ENCODE measurements around the gene HEXD.
"Not testable (repeated sequence)": the region's sequence is repeated elsewhere in the genome, so short reads cannot be mapped to it uniquely, and the experiment has no call there.

HEXD gene

DNA sequence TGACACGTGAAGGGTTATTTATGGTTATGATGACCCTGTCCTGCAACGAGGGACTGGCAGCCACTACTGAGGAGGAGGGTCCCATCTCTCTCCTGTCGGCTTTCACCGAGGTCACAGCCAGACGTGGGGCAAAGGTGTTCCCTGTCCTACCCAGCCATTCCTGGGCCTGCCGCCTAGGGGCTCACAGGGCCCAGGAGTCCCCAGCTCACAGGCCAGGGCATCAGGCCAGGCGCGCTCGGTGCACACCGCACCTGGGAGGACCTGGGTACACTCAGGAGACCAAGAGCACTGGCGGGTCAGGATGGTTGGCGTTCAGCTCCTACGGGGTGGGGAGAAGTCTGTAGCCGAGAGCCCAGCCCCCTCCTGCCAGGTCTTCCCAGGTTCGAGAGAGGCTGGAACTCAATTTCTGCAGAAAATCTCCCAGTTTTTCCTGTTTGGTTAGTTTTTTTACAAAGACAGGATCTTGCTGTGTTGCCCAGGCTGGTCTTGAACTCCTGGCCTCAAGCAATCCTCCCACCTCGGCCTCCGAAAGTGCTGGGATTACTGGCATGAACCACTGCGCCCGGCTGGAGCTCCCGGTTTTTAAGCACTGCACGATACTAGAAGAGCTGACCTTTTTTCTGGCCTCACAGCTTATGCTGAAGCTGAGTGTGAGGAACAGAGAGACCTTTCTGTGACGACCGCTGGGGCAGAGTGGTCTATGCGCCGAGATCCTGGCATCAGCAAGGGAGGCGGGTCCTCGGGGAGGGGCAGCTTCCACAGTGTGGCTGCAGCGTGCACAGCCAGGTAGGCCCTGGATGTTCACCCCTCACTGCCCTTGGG lies 24.7 kb downstream of the HEXD start:
- no peak for DNase-seq

- DNase-seq: no peak
These were observed 25.5 kb downstream of the HEXD start for GRCh38 chr17:82443465-82444283.

DNA sequence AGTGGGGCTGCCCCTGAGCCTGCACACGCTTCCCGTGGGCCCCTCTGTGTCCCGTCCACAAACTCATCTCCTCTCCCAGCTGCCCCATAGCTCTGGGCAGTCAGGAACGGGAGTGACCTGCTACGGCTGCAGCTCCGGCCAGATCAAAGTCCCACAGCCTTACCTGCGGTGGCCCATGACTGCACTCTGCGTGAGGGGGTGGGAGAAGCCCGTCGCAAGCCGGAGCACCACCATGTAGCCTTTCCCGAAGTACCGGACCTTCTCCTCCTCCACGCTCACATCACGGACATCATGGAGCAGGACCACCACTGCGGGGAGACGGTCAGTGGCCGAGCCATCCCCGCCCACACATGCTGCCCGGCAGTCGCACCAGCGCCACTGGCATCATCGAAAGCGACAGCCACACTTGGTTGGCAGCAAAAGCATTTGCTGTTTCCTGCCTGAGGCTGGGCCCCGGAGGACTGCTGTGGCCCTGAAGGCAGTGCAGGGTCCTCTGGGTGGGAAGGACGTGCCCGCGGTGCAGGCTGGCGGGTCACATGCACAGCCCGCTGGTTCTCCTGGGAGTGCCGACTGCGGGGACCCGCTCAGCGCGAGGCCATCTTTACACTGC lies 26.2 kb downstream of the HEXD start:
- no peak for DNase-seq

DNA sequence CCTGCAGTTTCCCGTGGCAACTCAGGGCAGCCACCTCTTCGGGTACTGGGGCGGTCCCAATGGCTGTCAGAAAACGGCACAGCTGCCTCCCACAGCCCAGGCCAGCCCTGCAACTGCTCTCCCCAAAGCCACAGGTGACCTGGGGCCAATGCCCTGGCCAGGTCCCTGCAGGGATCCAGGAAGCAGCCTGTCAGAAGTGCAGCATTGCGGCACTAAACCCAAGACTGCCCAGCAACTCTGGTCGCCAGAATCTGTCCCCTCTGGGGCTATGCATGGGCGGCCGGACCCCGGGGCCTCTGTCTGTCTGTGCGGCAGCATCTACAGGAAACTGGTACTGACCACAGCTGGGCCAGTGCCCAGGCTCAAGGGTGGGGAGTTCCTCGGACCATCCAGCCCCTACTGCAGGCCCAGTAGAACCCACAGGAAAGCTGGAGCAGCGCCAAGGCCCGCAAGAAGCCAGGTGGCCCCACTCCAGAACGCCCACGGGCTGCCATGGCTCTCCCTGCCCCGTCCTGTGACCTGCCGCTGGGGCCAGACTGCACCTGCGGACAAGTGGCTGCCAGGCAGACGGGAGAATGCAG lies 26.9 kb downstream of the HEXD start:
- DNase-seq: no peak

GRCh38 chr17:82445542-82445941 lies 27.4 kb downstream of the HEXD start:
- no peak for DNase-seq

DNA sequence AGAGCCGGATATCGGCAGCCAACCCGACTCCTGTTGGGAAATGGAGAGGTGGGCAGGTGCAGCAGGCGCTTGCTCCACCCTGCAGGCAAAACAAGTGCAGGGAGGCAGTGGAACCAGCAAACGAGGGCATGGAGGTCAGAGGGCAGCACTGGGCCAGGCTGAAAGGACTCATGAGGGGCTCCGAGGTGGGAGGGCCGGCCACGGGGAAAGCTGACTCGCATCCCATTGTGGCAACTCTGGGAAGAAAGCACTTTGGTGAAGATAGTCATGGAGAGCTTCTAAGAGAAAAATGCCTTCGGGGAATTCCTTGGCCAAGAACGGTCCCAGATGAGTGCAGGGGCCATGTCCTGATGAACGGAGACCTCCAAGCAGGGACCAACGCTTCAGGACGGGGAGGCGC lies 28.0 kb downstream of the HEXD start:
- no peak for DNase-seq

DNA sequence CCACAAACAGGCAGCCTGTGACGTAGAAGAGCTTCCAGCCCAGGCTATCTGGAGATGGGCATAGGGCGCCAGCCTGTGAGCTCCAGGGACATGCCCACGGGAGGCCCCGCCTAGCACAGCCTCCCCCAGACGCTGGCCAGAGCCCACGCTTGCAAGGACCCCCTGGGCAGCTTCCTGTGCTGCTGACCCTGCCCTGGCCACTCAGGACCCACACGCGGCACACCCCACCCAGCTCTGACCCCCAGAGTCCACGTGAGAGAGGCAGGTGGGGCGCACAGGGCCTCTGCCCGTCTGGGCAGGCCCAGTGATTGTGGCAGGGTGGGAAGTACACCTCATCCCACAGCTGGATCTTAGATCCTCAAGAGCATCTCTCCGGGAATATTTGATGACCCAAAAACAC lies 28.5 kb downstream of the HEXD start:
- DNase-seq: no peak

DNA sequence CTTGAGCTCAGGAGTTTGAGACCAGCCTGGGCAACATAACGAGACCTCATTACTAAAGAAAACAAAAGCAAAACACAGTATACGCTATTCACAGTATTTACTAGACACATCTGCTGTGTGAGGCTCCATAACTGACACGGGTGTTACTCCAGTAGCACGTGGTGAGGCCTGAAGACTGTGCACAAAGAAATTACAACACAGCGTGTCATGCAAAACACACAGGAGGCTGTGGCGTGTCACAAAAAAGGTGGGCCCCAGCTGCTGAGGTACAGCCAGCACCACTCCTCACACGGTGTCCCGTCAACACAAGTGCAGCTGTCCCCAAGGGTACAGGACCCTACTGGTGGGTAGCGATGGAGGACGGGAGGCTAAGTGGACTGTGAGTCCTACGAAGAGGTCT lies 29.7 kb downstream of the HEXD start:
- DNase-seq: no peak

DNA sequence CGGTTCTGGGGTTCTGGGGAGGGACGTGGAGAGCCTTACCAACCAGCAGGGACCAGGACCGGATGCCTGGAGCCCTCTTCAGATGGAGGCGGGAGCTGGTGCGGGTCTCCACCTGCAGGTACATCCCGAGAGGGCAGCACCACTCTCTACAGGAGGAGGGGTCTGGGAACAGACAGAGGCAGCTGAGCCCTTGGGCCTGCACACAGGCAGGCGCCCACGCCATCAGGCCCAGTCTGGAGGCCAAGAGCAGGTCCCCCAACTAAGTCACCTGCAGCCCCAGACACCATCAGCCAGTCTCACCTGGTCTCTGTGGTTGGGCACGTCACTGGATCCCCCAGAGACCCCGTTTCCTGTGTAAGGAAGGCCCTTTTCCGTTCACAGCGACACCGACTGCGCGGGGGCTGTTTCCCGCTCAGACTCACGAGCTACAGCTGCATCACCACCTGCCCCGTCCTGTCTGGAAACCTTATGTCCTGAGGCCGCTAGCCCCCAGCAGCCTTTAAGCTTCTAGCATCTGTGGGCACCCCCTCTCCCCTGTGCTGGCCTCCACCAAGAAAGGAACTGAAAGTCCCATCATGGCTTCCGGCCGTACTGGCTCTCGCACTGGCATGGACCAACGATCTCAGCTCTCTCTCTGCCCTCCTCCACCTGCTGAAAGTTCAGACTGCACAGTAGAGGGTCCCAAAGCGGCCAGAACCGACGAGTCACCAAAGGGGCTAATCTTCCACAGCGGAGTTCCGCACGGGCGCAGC lies 31.2 kb downstream of the HEXD start:
- DNase-seq: no peak

- no peak for DNase-seq
These were observed 31.8 kb downstream of the HEXD start for GRCh38 chr17:82449883-82450356.

DNA sequence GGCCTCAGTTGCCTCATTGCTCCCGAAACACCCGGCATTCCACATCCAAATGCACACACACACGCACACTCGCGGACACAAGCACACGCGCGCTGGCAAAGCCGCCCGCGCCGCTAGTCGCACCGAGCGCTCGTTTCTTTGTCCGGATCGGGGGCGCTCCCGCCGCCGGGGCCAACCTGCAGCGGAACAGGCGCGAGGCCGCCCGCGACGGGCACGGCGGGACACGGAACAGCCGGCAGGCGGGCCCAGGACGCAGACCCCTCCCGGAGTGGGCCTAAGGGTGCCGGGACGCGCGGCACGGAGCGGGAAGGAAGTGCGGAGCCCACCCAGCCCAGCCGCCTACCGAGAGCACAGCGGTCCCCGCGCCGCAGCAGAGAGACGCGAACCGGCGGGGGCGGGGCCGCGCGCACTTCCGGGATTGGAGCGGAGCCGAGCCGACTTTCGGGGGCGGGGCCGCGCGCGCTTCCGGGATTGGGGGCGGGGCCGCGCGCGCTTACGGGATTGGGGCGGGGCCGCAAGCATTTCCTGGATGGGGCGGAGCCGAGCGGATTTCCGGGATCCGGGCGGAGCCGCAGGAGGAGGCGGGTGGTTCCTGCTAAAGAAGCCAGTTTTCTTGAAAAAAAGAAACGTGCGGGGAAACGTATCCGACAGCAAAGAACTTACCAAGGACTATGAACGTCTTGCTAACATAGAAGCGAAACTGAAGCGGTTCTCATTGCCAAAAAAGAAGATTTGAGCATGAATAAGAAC lies 32.4 kb downstream of the HEXD start, which contains the start of gene CYBC1:
TSS of gene CYBC1 (minus strand) at position 396 of the 750 bp plus-strand sequence. CDS start 1,498 bp downstream, outside the sequence.
- peak; percentile 92 for DNase-seq

GRCh38 chr17:82452162-82452561 lies 34.0 kb downstream of the HEXD start:
- no peak for DNase-seq

- DNase-seq: not testable (repeated sequence)
These were observed 35.0 kb downstream of the HEXD start for GRCh38 chr17:82453151-82453550.

GRCh38 chr17:82453706-82454105 lies 35.6 kb downstream of the HEXD start:
- not testable (repeated sequence) for DNase-seq

DNA sequence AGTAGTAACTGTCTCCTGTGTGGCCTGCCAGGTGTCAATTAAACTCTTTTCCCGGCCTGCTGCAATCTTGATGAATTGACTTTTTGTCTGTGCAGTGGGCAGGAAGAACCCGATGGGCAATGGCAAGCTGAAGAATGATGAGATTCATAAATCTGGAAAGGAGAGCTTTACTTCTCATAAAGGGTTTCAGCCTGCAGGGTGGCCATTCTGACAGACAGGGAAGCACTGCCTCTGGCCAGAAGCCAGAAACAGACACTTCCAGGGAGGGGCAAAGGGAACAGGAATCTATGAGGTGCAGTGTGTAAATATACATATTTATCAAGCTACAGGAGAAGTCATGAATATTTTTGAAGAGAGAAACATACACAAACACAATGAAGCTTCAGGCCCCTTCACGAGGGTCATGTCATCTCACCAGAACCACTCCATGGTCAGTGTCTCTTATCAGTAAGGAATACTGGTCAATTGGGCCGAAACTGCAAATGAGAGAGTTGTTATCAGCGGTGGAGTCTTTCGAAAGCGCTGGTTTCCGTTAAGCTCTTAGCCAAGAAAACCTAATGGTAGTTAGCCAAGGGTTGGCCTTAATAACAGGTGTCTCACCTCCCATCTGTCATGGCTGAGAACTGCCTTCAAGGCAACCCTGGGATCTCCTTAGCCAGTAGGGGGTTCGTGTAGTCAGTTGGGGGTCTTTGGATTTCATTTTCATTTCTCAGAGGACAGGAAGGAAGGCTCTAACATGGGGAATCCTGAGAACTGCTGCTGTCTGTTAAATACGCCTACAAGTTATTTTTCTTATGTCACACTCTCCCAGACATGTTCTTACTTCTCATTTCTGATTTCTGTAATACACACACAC lies 39.2 kb downstream of the HEXD start:
- no peak for DNase-seq

DNA sequence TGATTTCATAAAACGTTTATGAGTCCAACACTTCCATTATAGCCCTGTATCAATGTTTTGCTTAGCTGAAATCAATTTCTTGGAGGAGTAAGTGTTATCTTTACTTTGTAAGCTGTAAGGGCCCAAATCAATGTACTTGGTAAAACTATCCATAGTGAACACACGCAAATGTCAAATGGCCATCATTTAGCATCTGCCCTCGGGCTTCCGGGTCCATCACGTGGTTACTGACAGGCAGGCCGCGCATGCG lies 39.7 kb downstream of the HEXD start:
- no peak for DNase-seq

DNA sequence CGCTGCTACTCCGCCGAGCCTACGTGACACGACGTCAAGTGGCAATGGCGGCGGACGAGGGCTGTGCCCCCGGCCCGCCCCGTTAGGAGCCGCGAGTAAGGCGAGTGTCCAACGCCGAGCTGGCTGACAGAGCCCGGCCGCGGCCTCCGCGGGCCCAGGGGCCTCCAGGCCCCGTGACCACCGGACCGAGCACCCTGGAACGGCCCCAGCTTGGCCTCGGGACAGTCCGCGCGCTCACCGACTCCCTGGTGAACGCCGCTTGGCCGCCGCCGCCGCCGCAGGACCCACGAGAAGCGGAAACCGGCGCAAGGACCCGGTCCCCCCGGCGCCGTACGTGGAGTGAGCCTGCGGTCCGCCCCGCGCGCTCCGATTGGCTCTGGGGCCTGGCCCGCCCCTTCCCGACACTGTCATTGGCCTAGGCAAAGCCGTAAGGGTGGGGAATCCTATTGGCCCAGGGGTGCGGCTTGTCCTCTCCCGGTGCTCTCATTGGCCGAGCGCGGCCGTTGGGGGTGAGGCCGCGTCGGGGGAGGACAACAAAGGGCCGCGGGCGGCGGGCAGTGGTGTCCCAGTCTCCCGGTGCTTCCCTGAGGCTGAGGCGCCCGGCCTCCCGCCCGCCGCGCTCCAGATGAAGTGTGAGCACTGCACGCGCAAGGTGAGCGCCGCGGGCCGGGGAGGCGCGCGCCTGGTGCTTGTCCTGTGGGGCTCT lies 40.2 kb downstream of the HEXD start, which contains the start of gene NARF:
TSS of gene NARF (plus strand) at position 563 of the 706 bp plus-strand sequence. CDS start at position 626, 63 bp downstream.
- DNase-seq: peak; percentile 97

- DNase-seq: peak; percentile 19
These were observed 40.8 kb downstream of the HEXD start for GRCh38 chr17:82458885-82459424.

GRCh38 chr17:82459936-82460335 lies 41.8 kb downstream of the HEXD start:
- not testable (repeated sequence) for DNase-seq
